ENCODE measurements around the gene PTBP3. TPM values are rescaled to one million over a fixed set of nuclear protein-coding genes. Genes with fewer than 3 reads are reported as not detected.

The PTBP3 gene
- polyA plus RNA-seq, 3 donors: 33.6 to 68.3 (median 51.4) TPM

- Histone ChIP-seq H3K79me2 (ENCODE audit: insufficient read depth, low read length) (peaks cover 100% of the 10 kb centered on the region), H3K4me1 (ENCODE audit: control insufficient read depth in 1 of 2, insufficient read depth in 2 of 2, low read length in 2 of 2) (peaks cover 5 to 24% of the 10 kb centered on the region in 2 donors), H3K9ac (ENCODE audit: insufficient read depth, low read length, poor library complexity, severe bottlenecking) (no peak overlapping the region), H3K9me3 (replicated peaks in 1 of 2; ENCODE audit: control insufficient read depth in 1 of 2, insufficient read depth in 1 of 2, low read length in 2 of 2) (no peaks in the 10 kb centered on the region), H3K4me2 (replicated peaks; ENCODE audit: extremely low read depth, low read length, poor library complexity, severe bottlenecking) (no peak overlapping the region), H2AFZ (ENCODE audit: insufficient read depth, low read depth, low read length, poor library complexity, severe bottlenecking) (no peak overlapping the region), H3K27ac (ENCODE audit: low read depth in 1 of 2, low read length in 2 of 2) (peak overlapping the region in 1 of 2 donors; percentile 24), H4K20me1 (ENCODE audit: insufficient read depth, low read length) (peaks cover 100% of the 10 kb centered on the region), H3K4me3 (replicated peaks in 1 of 3; ENCODE audit: low read depth in 2 of 3, low read length in 3 of 3) (no peak overlapping the region), H3K27me3 (ENCODE audit: control insufficient read depth in 2 of 2, insufficient read depth in 2 of 2, low read length in 2 of 2) (no peaks in the 10 kb centered on the region), H3K36me3 (replicated peaks in 1 of 2; ENCODE audit: control insufficient read depth in 1 of 2, insufficient read depth in 2 of 2, low read length in 2 of 2) (peaks cover 0 to 9% of the 10 kb centered on the region in 2 donors)
- Mint-ChIP-seq H3K4me1 (peaks cover 35% of the 10 kb centered on the region), H3K27ac (peak overlapping the region in 2 of 7 donors; percentile 30 to 86), H3K4me3 (no peak overlapping the region), H3K36me3 (peaks cover 13 to 20% of the 10 kb centered on the region in 2 donors), H3K27me3 (ENCODE audit: low read depth in 3 of 3) (no peaks in the 10 kb centered on the region), H3K9me3 (peaks cover 0 to 2% (median 0%) of the 10 kb centered on the region in 7 donors)
- no CpG with 5 or more reads among the region's 10 CpGs for WGBS (ENCODE audit: insufficient coverage)
- intact Hi-C loops (cut with micrococcal nuclease): loop anchor here in 1 of 2 donors (5.0 kb wide), 1 partner anchor 52 kb away; no protein-coding TSS in a partner anchor
- DNase-seq: no peak
- no peak for TF ChIP-seq CTCF (IDR thresholded peaks at IDR 0.05)
Observed at GRCh38 chr9:112325127-112325526, 8.3 kb downstream of the PTBP3 start.

GRCh38 chr9:112323378-112323854 is 10.0 kb downstream of the PTBP3 start:
- Histone ChIP-seq H3K27me3 (ENCODE audit: control insufficient read depth in 2 of 2, insufficient read depth in 2 of 2, low read length in 2 of 2) (no peaks in the 10 kb centered on the region), H3K4me1 (ENCODE audit: control insufficient read depth in 1 of 2, insufficient read depth in 2 of 2, low read length in 2 of 2) (peaks cover 2 to 13% of the 10 kb centered on the region in 2 donors), H3K36me3 (replicated peaks in 1 of 2; ENCODE audit: control insufficient read depth in 1 of 2, insufficient read depth in 2 of 2, low read length in 2 of 2) (peaks cover 0 to 9% of the 10 kb centered on the region in 2 donors), H3K9me3 (replicated peaks in 1 of 2; ENCODE audit: control insufficient read depth in 1 of 2, insufficient read depth in 1 of 2, low read length in 2 of 2) (no peaks in the 10 kb centered on the region), H3K79me2 (ENCODE audit: insufficient read depth, low read length) (peaks cover 100% of the 10 kb centered on the region), H3K4me2 (replicated peaks; ENCODE audit: extremely low read depth, low read length, poor library complexity, severe bottlenecking) (no peak overlapping the region), H2AFZ (ENCODE audit: insufficient read depth, low read depth, low read length, poor library complexity, severe bottlenecking) (no peak overlapping the region), H3K27ac (ENCODE audit: low read depth in 1 of 2, low read length in 2 of 2) (peak overlapping the region in 1 of 2 donors; percentile 2), H3K4me3 (replicated peaks in 1 of 3; ENCODE audit: low read depth in 2 of 3, low read length in 3 of 3) (no peak overlapping the region), H4K20me1 (ENCODE audit: insufficient read depth, low read length) (peaks cover 100% of the 10 kb centered on the region), H3K9ac (ENCODE audit: insufficient read depth, low read length, poor library complexity, severe bottlenecking) (no peak overlapping the region)
- TF ChIP-seq CTCF (IDR thresholded peaks at IDR 0.05): no peak
- intact Hi-C loops (cut with micrococcal nuclease): no loop called here
- Mint-ChIP-seq H3K36me3 (peaks cover 20 to 27% of the 10 kb centered on the region in 2 donors), H3K4me1 (peaks cover 33% of the 10 kb centered on the region), H3K27ac (peak overlapping the region in 2 of 7 donors; percentile 27 to 33), H3K9me3 (peaks cover 0 to 2% (median 0%) of the 10 kb centered on the region in 7 donors), H3K4me3 (no peak overlapping the region), H3K27me3 (ENCODE audit: low read depth in 3 of 3) (no peaks in the 10 kb centered on the region)
- DNase-seq: no peak
- no CpG with 5 or more reads among the region's 3 CpGs for WGBS (ENCODE audit: insufficient coverage)

Data from CD14-positive monocyte (primary cell).